Measurements from ENCODE around the gene TTC33.
"Not testable (repeated sequence)": the region's sequence is repeated elsewhere in the genome, so short reads cannot be mapped to it uniquely, and the experiment has no call there.

The TTC33 gene, protein sequence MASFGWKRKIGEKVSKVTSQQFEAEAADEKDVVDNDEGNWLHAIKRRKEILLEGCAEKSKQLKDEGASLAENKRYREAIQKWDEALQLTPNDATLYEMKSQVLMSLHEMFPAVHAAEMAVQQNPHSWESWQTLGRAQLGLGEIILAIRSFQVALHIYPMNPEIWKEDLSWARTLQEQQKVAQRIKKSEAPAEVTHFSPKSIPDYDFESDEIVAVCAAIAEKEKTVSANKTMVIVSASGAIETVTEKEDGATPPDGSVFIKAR

GRCh38 chr5:40755407-40756365, at the start of gene TTC33:
TTC33 (minus strand) TSS chr5:40755961; CDS start chr5:40747018, 8,943 bp downstream.
- DNase-seq (ENCODE audit: low read depth): peak; percentile 93

DNA sequence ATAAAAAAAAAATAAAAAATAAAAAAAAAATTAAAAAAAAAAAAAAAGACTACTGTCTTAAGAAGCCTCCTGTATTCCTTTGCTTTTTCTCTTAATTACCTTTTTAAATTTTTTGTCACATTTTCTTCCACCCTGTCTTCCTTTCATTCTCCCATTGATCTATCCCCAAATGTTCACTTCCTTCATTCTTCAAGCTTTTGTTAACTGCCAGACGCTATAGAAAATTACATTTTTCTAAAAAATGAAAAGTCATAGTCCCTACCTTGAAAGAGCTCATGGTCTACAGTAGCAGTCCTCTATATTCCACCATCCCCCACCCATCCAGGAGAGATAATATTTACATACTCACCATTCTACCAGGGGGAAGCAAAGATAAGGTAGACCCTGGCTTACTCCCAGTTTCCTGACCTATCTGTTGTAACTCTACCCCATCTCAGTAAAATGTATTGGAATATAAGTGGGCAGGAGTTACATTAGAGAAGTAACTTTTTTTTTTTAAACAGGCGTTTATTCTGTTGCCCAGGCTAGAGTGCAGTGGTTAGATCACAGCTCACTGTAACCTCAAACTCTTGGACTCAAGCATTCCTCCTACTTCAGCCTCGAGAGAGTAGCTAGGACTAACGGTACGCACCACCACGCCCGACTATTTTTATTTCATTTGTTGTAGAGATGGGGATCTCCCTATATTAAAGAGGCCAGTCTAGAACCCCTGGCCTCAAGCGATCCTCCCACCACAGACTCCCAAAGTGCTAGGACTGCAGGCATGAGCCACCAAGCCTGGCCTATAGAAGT, 46.2 kb upstream of the TTC33 start:
- DNase-seq (ENCODE audit: low read depth): no peak

GRCh38 chr5:40799258-40799657, 43.5 kb upstream of the TTC33 start:
- DNase-seq (ENCODE audit: low read depth): no peak

GRCh38 chr5:40798801-40799210, 43.0 kb upstream of the TTC33 start:
- DNase-seq (ENCODE audit: low read depth): no peak

GRCh38 chr5:40798012-40798800, 42.4 kb upstream of the TTC33 start, which contains the start of gene PRKAA1:
PRKAA1 (minus strand) TSS chr5:40798374; CDS start chr5:40798189, 185 bp downstream.
- DNase-seq (ENCODE audit: low read depth): peak; percentile 74

- DNase-seq (ENCODE audit: low read depth): peak; percentile 58
Measured at GRCh38 chr5:40797273-40798011, 41.7 kb upstream of the TTC33 start.

GRCh38 chr5:40796487-40796889, 40.7 kb upstream of the TTC33 start:
- peak; percentile 80 for DNase-seq (ENCODE audit: low read depth)

GRCh38 chr5:40794877-40795276, 39.1 kb upstream of the TTC33 start:
- not testable (repeated sequence) for DNase-seq (ENCODE audit: low read depth)

GRCh38 chr5:40794340-40794739, 38.6 kb upstream of the TTC33 start:
- not testable (repeated sequence) for DNase-seq (ENCODE audit: low read depth)

GRCh38 chr5:40792691-40793090, 36.9 kb upstream of the TTC33 start:
- not testable (repeated sequence) for DNase-seq (ENCODE audit: low read depth)

- DNase-seq (ENCODE audit: low read depth): peak; percentile 51
Measured at GRCh38 chr5:40791715-40792139, 36.0 kb upstream of the TTC33 start.

GRCh38 chr5:40790947-40791593, 35.3 kb upstream of the TTC33 start:
- no peak for DNase-seq (ENCODE audit: low read depth)

GRCh38 chr5:40788941-40789340, 33.2 kb upstream of the TTC33 start:
- DNase-seq (ENCODE audit: low read depth): not testable (repeated sequence)

- DNase-seq (ENCODE audit: low read depth): no peak
Measured at GRCh38 chr5:40787986-40788385, 32.2 kb upstream of the TTC33 start.

- DNase-seq (ENCODE audit: low read depth): not testable (repeated sequence)
Measured at GRCh38 chr5:40786664-40787063, 30.9 kb upstream of the TTC33 start.

- DNase-seq (ENCODE audit: low read depth): no peak
Measured at GRCh38 chr5:40784916-40785315, 29.2 kb upstream of the TTC33 start.

- no peak for DNase-seq (ENCODE audit: low read depth)
Measured at GRCh38 chr5:40784027-40784653, 28.4 kb upstream of the TTC33 start.

- peak; percentile 83 for DNase-seq (ENCODE audit: low read depth)
Measured at GRCh38 chr5:40781843-40782409, 26.2 kb upstream of the TTC33 start.

- DNase-seq (ENCODE audit: low read depth): no peak
Measured at GRCh38 chr5:40780858-40781257, 25.1 kb upstream of the TTC33 start.

Data from amniotic epithelial cell (primary cell).